CD14-positive monocyte (primary cell): ENCODE data around the gene ADGRG6. TPM values are rescaled to one million over a fixed set of nuclear protein-coding genes. Genes with fewer than 3 reads are reported as not detected.
"Not testable (repeated sequence)": the region's sequence is repeated elsewhere in the genome, so short reads cannot be mapped to it uniquely, and the experiment has no call there.

Experiments used
- DNase-seq, 3 donors: peaks; one replicate each; pipeline ENCODE4 v3.0.0-alpha.2; 2011 to 2022
- H2AFZ ChIP-seq: 2 replicates; pipeline ENCODE4 v1.6.0; 2012; ENCODE audit warnings: mild to moderate bottlenecking, low read depth, low read length, inconsistent platforms; ENCODE audit not compliant: insufficient read depth, poor library complexity, severe bottlenecking
- H3K27ac ChIP-seq, 2 donors: 1 replicate in 1 of 2; 2 replicates in 1 of 2; pipeline ENCODE4 v1.5.1; 2012 to 2013; ENCODE audit warnings: low read length in 2 of 2, control low read depth in 1 of 2, inconsistent platforms in 1 of 2, low read depth in 1 of 2, mild to moderate bottlenecking in 1 of 2
- H3K27me3 ChIP-seq, 2 donors: one replicate each; pipeline versions ENCODE4 v1.6.0 to v1.6.1; 2011 to 2013; ENCODE audit warnings: low read length in 2 of 2; ENCODE audit not compliant: control insufficient read depth in 2 of 2, insufficient read depth in 2 of 2
- H3K36me3 ChIP-seq, 2 donors: replicated peaks in 1 of 2; 1 replicate in 1 of 2; 2 replicates in 1 of 2; pipeline versions ENCODE4 v1.5.1 to v1.6.1; 2012 to 2013; ENCODE audit warnings: low read length in 2 of 2, control low read depth in 1 of 2, inconsistent platforms in 1 of 2, mild to moderate bottlenecking in 1 of 2; ENCODE audit not compliant: insufficient read depth in 2 of 2, control insufficient read depth in 1 of 2
- H3K4me1 ChIP-seq, 2 donors: 1 replicate in 1 of 2; 2 replicates in 1 of 2; pipeline versions ENCODE4 v1.5.1 to v1.6.1; 2012 to 2013; ENCODE audit warnings: low read length in 2 of 2, control low read depth in 1 of 2, inconsistent platforms in 1 of 2, mild to moderate bottlenecking in 1 of 2, moderate library complexity in 1 of 2; ENCODE audit not compliant: insufficient read depth in 2 of 2, control insufficient read depth in 1 of 2
- H3K4me2 ChIP-seq: replicated peaks from 2 replicates; pipeline ENCODE3; 2012; ENCODE audit warnings: low read length, moderate library complexity, mild to moderate bottlenecking; ENCODE audit not compliant: poor library complexity, severe bottlenecking; ENCODE audit errors: extremely low read depth
- H3K4me3 ChIP-seq, 3 experiments: fragments of 200-600 bp in 1 of 3; sonication (generic) in 1 of 3; replicated peaks in 1 of 3; 1 replicate in 2 of 3; 2 replicates in 1 of 3; pipeline ENCODE4 v1.5.1; 2011 to 2013; ENCODE audit warnings: low read length in 3 of 3, mild to moderate bottlenecking in 3 of 3, control low read depth in 2 of 3, low read depth in 2 of 3, inconsistent platforms in 1 of 3, moderate library complexity in 1 of 3
- H3K79me2 ChIP-seq: 2 replicates; pipeline ENCODE4 v1.6.0; 2012; ENCODE audit warnings: mild to moderate bottlenecking, control low read depth, inconsistent platforms, low read length, moderate library complexity; ENCODE audit not compliant: insufficient read depth
- H3K9ac ChIP-seq: 2 replicates; pipeline ENCODE4 v1.6.0; 2017; ENCODE audit warnings: low read length, mild to moderate bottlenecking; ENCODE audit not compliant: insufficient read depth, poor library complexity, severe bottlenecking
- H3K9me3 ChIP-seq, 2 donors: replicated peaks in 1 of 2; 1 replicate in 1 of 2; 2 replicates in 1 of 2; pipeline versions ENCODE4 v1.5.1 to v1.6.1; 2012 to 2013; ENCODE audit warnings: low read length in 2 of 2, control low read depth in 1 of 2; ENCODE audit not compliant: control insufficient read depth in 1 of 2, insufficient read depth in 1 of 2
- H4K20me1 ChIP-seq: 2 replicates; pipeline ENCODE4 v1.6.0; 2012; ENCODE audit warnings: mild to moderate bottlenecking, low read length, control low read depth, moderate library complexity; ENCODE audit not compliant: insufficient read depth
- H3K27ac Mint-ChIP-seq, 7 donors: one replicate each; pipeline ENCODE4 v1.8.0; 2020; ENCODE audit warnings: mild to moderate bottlenecking in 7 of 7, mixed read lengths in 7 of 7, moderate library complexity in 6 of 7, inconsistent platforms in 2 of 7
- H3K27me3 Mint-ChIP-seq, 3 donors: one replicate each; pipeline ENCODE4 v1.8.0; 2021 to 2022; ENCODE audit warnings: low read depth in 3 of 3, mild to moderate bottlenecking in 3 of 3, mixed read lengths in 3 of 3, moderate library complexity in 3 of 3, inconsistent platforms in 1 of 3
- H3K36me3 Mint-ChIP-seq, 2 donors: one replicate each; pipeline ENCODE4 v1.8.0; 2020; ENCODE audit warnings: mixed read lengths in 2 of 2, inconsistent platforms in 1 of 2, mild to moderate bottlenecking in 1 of 2
- H3K4me1 Mint-ChIP-seq: one replicate; pipeline ENCODE4 v1.8.0; 2020; ENCODE audit warnings: mild to moderate bottlenecking, mixed read lengths
- H3K4me3 Mint-ChIP-seq, 2 donors: one replicate each; pipeline ENCODE4 v1.8.0; 2020; ENCODE audit warnings: mild to moderate bottlenecking in 2 of 2, mixed read lengths in 2 of 2, moderate library complexity in 1 of 2
- H3K9me3 Mint-ChIP-seq, 7 donors: one replicate each; pipeline ENCODE4 v1.8.0; 2020 to 2022; ENCODE audit warnings: mixed read lengths in 7 of 7, mild to moderate bottlenecking in 6 of 7, moderate library complexity in 6 of 7, inconsistent platforms in 2 of 7
- WGBS: methylation state at CpG from one replicate; pipeline ENCODE4 v1.1.5; 2013; ENCODE audit warnings: missing lambda C conversion rate; ENCODE audit not compliant: insufficient coverage; 5-methylcytosine and 5-hydroxymethylcytosine counted together
- intact Hi-C, 2 donors: fragments of 100-400 bp; cut with micrococcal nuclease; formaldehyde crosslinking; loops; one replicate each; pipeline versions ENCODE4 v1.15.0 to v1.15.1; 2023
- polyA plus RNA-seq, 3 donors: library from polyadenylated mRNA; depleted of rRNA in 1 of 3; unstranded in 2 of 3; stranded (reverse) in 1 of 3; fragments of 300-500 nt in 2 of 3; fragments of >200 nt in 1 of 3; fragmentation: Illumina TruSeq in 2 of 3; gene quantifications; 1 replicate in 2 of 3; 2 replicates in 1 of 3; pipeline ENCODE4 v1.2.3, GENCODE V29; 2012 to 2021
- TF ChIP-seq, protein P1 (sequence below): fragments of 200-600 bp; IDR thresholded peaks from one replicate; pipeline ENCODE4 v1.8.0; 2022; ENCODE audit warnings: antibody characterized with exemption, mild to moderate bottlenecking

ADGRG6 gene
- polyA plus RNA-seq, 3 donors, result 0.18 to 0.31 TPM; not detected in 1

GRCh38 chr6:142345261-142345660 is 43.5 kb downstream of the ADGRG6 start:
- no peaks in the 10 kb centered on the region for H3K36me3 ChIP-seq
- intact Hi-C loops, result no loop called here
- H3K4me2 ChIP-seq, result no peak overlapping the region
- Mint-ChIP-seq H3K36me3 (no peaks in the 10 kb centered on the region), H3K4me1 (no peaks in the 10 kb centered on the region), H3K9me3 (peaks cover 0 to 2% (median 0%) of the 10 kb centered on the region in 7 donors), H3K4me3 (no peak overlapping the region), H3K27ac (no peak overlapping the region), H3K27me3 (no peaks in the 10 kb centered on the region)
- no peak overlapping the region for H2AFZ ChIP-seq
- no peak for DNase-seq
- no peaks in the 10 kb centered on the region for H3K27me3 ChIP-seq
- no peak overlapping the region for H3K9ac ChIP-seq
- H3K4me3 ChIP-seq, result no peak overlapping the region
- TF ChIP-seq, protein P1, sequence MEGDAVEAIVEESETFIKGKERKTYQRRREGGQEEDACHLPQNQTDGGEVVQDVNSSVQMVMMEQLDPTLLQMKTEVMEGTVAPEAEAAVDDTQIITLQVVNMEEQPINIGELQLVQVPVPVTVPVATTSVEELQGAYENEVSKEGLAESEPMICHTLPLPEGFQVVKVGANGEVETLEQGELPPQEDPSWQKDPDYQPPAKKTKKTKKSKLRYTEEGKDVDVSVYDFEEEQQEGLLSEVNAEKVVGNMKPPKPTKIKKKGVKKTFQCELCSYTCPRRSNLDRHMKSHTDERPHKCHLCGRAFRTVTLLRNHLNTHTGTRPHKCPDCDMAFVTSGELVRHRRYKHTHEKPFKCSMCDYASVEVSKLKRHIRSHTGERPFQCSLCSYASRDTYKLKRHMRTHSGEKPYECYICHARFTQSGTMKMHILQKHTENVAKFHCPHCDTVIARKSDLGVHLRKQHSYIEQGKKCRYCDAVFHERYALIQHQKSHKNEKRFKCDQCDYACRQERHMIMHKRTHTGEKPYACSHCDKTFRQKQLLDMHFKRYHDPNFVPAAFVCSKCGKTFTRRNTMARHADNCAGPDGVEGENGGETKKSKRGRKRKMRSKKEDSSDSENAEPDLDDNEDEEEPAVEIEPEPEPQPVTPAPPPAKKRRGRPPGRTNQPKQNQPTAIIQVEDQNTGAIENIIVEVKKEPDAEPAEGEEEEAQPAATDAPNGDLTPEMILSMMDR, result no peak
- no peaks in the 10 kb centered on the region for H3K4me1 ChIP-seq
- no peaks in the 10 kb centered on the region for H3K79me2 ChIP-seq
- no peaks in the 10 kb centered on the region for H4K20me1 ChIP-seq
- H3K9me3 ChIP-seq, result no peaks in the 10 kb centered on the region
- WGBS, result no CpG with 5 or more reads among the region's 1 CpG
- H3K27ac ChIP-seq, result no peak overlapping the region

DNA sequence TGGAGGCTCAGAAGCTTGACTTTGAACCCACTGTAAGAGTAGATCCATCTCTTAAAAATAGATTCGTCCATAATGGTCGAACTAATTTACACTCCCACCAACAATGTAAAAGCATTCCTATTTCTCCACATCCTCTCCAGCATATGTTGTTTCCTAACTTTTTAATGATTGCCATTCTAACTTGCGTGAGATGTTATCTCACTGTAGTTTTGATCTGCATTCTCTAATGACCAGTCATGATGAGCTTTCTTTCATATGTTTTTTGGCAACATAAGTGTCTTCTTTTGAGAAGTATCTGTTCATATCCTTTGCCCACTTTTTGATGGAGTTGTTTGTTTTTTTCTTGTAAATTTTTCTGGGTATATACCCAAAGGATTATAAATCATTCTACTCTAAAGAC is 44.4 kb downstream of the ADGRG6 start:
- DNase-seq, H2AFZ ChIP-seq, H3K27ac Mint-ChIP-seq, H3K27me3 Mint-ChIP-seq, H3K4me1 Mint-ChIP-seq, intact Hi-C loops, H3K27ac ChIP-seq, H3K4me3 Mint-ChIP-seq, H3K36me3 ChIP-seq, H3K9me3 ChIP-seq, H3K4me3 ChIP-seq, H3K79me2 ChIP-seq, H3K9ac ChIP-seq, H3K27me3 ChIP-seq, H3K9me3 Mint-ChIP-seq, H3K4me1 ChIP-seq, H4K20me1 ChIP-seq, H3K4me2 ChIP-seq, H3K36me3 Mint-ChIP-seq: not testable (repeated sequence)
- 92% methylated on average over 2 of the region's 3 CpGs for WGBS
